ENCODE results near the gene ARFGAP1.
A peak's percentile ranks its signal among the peaks of the same experiment; 100 is the strongest.

ARFGAP1 gene

DNA sequence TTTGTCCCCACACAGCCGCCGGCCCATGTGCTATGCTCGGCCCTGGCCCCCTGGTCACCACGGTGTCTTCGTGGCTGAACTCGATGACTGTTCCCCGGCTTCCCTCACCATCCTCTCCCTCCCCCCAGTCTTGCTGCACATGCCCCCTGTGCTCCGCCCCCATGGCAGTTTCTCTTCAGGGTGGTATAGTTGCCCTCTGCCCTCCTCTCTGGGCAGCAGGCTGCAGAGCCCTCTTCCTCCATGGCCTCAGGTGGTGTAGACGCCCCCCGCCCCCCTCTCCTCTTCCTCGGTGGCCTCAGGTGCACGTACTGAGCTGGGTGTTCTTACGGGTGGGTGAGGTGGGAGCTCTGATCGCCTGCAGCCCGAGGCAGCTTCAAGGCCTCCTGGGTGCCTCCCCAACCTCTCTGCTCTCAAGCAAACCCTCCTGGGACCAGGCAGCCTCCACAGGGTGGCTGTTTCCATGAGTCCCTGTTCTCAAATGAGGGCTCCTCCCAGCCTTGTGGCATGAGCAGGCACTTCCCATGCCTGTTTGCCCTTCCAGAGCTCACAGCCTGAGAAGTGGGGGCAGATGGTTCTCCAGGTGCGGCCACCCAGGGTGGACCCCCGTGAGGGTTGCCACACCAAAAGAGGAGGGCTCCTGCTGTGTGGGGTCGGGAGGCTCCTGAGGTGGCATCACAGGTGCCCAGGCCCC lies 45.1 kb downstream of the ARFGAP1 start:
- Histone ChIP-seq H3K4me1 (no peaks in the 10 kb centered on the region), H3K36me3 (no peaks in the 10 kb centered on the region), H3K27me3 (peaks cover 6% of the 10 kb centered on the region; the same call in 1 of the 2 replicates), H3K9me3 (no peaks in the 10 kb centered on the region), H3K4me3 (ENCODE audit: low read depth, low read length) (no peak overlapping the region)
- peak; percentile 7 for DNase-seq
- TF ChIP-seq, protein P1, sequence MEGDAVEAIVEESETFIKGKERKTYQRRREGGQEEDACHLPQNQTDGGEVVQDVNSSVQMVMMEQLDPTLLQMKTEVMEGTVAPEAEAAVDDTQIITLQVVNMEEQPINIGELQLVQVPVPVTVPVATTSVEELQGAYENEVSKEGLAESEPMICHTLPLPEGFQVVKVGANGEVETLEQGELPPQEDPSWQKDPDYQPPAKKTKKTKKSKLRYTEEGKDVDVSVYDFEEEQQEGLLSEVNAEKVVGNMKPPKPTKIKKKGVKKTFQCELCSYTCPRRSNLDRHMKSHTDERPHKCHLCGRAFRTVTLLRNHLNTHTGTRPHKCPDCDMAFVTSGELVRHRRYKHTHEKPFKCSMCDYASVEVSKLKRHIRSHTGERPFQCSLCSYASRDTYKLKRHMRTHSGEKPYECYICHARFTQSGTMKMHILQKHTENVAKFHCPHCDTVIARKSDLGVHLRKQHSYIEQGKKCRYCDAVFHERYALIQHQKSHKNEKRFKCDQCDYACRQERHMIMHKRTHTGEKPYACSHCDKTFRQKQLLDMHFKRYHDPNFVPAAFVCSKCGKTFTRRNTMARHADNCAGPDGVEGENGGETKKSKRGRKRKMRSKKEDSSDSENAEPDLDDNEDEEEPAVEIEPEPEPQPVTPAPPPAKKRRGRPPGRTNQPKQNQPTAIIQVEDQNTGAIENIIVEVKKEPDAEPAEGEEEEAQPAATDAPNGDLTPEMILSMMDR (IDR thresholded peaks at IDR 0.05; ENCODE audit: low read depth, low read length), result no peak

DNA sequence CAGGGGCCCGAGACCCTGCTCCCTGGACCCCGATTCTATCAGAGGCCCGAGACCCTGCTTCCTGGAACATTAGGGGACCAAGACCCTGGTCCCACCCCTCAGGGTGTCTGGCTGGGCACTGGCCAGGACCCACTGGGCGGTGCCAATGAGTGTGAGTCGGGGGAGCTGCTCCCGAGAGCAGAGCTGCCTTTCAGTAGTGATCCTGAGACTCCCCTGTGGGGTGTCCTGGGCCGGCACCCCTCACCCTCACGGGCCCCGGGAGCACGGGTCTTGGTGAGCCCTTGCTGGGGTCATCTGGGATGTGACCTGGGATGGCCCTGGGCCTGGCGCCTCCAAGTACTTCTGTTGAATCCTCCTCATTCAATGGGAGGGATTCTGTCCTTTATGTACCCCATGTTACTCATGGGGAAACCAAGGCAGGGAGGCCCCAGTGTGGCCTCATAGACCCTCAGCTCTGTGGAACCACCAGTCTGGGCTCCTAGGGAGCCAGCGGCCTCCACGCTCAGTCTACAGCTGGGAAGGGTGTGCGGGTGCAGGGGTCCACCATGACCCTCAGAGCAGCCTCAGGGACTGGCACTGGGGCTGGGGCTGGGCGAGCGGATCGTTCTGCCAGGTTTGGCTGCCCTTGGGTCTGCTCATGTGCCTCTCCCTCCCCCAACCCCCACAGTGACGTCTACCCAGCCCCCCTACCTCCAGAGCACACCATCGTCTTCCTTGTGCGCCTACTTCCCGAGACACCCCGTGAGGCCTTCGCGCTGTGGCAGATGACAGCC lies 46.0 kb downstream of the ARFGAP1 start:
- TF ChIP-seq, protein P1 (IDR thresholded peaks at IDR 0.05; ENCODE audit: low read depth, low read length), result no peak
- Histone ChIP-seq H3K27me3 (peaks cover 14% of the 10 kb centered on the region), H3K9me3 (no peaks in the 10 kb centered on the region), H3K4me1 (no peaks in the 10 kb centered on the region), H3K36me3 (no peaks in the 10 kb centered on the region), H3K4me3 (ENCODE audit: low read depth, low read length) (no peak overlapping the region)
- peak; percentile 6 for DNase-seq

DNA sequence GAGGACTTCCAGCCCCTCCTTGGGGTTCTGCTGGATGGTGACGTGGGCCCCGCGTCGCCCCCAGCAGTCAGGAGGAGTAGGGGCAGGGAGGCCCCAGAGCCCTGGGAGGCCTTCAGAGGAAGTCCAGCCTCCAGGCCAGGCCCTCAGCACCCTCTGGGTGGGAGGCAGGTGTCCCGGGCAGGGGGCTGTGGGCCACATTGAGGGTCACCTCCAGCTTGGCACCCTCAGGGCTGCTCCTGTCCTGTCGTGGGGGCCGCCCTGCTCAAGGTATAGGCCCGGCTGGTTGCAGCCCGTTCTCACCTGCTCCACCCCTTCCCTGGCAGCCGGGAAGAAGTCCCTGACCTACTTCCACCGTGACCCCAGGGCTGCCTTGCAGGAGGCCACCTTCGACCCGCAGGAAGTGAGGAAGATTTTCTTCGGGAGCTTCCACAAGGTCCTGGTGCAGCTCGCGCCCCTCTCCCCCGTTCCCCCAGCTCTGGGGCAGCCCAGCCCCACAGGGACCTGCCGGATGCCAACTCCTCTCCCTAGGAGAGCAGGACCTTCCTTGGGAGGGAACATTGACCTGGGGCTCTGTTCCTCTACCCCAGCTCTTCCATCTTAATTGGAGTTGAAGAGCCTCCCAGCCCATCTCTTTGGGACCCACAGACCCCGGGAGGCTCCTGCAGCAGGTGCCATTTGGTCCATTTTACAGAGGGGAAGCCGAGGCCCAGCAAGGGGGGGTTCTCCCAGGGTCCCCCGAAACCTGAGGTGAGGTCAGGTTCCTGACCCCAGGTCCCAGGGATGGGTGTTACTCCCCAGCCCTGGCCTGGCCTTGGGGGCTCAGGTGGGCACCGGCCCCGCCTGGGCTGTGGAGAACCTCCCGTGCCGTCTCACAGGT lies 46.8 kb downstream of the ARFGAP1 start:
- Histone ChIP-seq H3K9me3 (no peaks in the 10 kb centered on the region), H3K36me3 (no peaks in the 10 kb centered on the region), H3K4me3 (ENCODE audit: low read depth, low read length) (no peak overlapping the region), H3K27me3 (peaks cover 20% of the 10 kb centered on the region), H3K4me1 (no peaks in the 10 kb centered on the region)
- DNase-seq, result peak; percentile 4
- TF ChIP-seq, protein P1 (IDR thresholded peaks at IDR 0.05; ENCODE audit: low read depth, low read length), result no peak

- no peaks in the 10 kb centered on the region for H3K9me3 ChIP-seq
- H3K4me1 ChIP-seq, result no peaks in the 10 kb centered on the region
- no peak overlapping the region for H3K4me3 ChIP-seq (ENCODE audit: low read depth, low read length)
- H3K36me3 ChIP-seq, result no peaks in the 10 kb centered on the region
- DNase-seq, result peak; percentile 7
- TF ChIP-seq, protein P1 (IDR thresholded peaks at IDR 0.05; ENCODE audit: low read depth, low read length), result no peak
- peaks cover 25% of the 10 kb centered on the region for H3K27me3 ChIP-seq
Observed at GRCh38 chr20:63320041-63320511, 47.5 kb downstream of the ARFGAP1 start.

- TF ChIP-seq, protein P1 (IDR thresholded peaks at IDR 0.05; ENCODE audit: low read depth, low read length), result no peak
- H3K4me1 ChIP-seq, result no peaks in the 10 kb centered on the region
- DNase-seq, result no peak
- H3K36me3 ChIP-seq, result no peaks in the 10 kb centered on the region
- no peak overlapping the region for H3K4me3 ChIP-seq (ENCODE audit: low read depth, low read length)
- H3K27me3 ChIP-seq, result peaks cover 25% of the 10 kb centered on the region
- H3K9me3 ChIP-seq, result no peaks in the 10 kb centered on the region
Observed at GRCh38 chr20:63320616-63321147, 48.1 kb downstream of the ARFGAP1 start.

Measured in BE2C (cell line).